GM18519 (cell line): ENCODE data around the gene ATF1.
"Not testable (repeated sequence)": the region's sequence is repeated elsewhere in the genome, so short reads cannot be mapped to it uniquely, and the experiment has no call there.

Experiments
- ATAC-seq: cut with Tn5 transposase; IDR thresholded peaks from one replicate; pipeline ENCODE4 v1.9.1; 2021; ENCODE audit warnings: mild to moderate bottlenecking, moderate library complexity; ENCODE audit not compliant: unreplicated experiment, low FRiP score

ATF1 gene

DNA sequence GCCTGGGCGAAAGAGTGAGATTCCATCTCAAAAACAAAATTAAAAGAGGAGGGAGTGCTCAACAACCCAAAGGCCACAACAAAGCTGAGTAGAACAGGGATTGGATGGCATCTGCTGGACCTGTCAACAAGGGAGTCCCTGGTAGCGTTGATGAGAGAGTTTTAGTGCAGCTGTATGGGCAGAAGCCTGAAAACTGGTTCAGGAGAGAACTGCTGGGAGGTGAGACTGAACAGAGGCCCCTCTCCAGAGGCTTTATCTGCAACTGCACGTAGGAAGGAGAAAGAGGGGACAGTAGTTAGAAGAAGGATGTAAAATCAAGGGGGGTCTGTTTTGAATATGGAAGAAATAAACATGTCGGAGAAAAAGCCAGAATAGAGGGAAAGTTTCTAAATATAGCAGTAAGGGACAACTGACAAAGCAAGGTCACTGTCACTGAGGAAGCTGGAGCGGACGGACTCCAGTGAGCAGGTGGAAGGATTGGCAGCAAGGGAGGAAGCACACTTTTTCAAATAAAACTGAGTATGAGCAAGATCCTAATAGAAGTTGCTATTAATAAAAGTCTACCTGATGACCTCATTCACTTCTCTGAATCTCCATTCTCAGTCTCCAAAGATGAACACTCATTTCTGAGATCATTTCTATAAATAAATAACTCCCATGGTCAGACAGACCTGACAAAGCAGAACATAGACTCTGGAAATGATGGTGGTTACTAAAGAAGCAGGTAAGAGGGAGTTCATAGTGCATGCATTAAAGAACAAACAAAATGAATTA lies 11.8 kb upstream of the ATF1 start:
- no peak for ATAC-seq

DNA sequence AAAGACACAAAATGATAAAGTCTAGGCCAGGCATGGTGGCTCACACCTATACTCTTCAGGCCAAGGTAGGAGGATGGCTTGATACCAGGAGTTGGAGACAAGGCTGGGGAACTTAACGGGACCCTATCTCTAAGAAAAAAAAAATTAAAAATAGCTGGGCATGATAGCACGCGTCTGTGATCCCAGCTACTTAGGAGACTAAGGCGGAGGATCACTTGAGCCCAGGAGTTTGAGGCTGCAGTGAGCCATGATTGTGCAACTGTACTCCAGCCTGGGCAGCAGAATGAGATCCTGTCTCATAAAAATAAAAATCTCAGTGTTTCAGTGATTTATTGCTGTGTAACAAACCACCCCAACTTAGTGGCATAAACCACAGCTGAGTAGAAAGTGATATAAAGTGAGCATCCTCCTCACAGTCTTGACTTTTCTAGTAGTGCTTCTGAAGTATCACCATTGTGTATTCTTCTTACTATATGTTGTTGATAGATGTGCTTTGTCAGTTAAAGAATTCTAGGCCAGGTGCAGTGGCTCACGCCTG lies 10.6 kb upstream of the ATF1 start:
- ATAC-seq: no peak

DNA sequence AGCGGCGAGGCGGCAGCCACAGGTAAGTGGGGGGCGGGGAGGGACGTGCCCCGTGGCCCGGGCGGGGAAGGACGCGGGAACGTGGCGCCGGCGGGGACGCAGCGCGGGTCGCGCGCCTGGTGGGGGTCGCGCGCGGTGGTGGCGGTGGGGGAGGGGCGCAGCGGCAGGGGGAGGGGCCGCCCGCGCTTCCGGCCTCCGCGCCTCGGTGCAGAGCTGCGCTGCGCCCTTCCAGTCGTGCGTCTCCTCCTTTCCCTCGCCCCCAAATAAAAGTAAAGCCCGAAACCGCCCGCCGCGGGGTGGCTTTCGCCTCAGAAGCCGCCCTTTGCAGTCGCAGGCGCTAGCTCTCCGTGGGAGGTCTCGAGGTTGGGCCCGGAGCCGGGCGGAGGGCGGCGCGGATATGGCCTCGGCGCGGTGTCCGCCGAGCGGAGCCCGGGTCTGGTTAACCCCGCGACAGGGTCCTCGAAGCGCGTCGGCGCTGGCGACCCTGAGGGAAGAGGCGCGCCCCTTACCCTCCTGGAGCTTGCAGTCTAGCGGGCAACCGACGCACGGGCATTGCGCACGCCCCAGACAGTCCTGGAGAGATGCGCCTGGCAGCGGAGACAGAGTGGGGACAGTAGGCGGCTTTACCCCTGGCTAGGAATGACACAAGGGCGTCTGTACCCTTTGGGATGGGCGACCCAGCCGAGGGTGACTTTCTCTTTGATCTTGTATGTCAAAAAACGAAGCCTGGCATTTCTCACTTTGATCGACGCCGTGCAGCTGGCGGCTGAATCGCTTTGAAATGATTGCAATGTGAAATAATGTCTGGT lies 589 bp downstream of the ATF1 start:
- no peak for ATAC-seq

DNA sequence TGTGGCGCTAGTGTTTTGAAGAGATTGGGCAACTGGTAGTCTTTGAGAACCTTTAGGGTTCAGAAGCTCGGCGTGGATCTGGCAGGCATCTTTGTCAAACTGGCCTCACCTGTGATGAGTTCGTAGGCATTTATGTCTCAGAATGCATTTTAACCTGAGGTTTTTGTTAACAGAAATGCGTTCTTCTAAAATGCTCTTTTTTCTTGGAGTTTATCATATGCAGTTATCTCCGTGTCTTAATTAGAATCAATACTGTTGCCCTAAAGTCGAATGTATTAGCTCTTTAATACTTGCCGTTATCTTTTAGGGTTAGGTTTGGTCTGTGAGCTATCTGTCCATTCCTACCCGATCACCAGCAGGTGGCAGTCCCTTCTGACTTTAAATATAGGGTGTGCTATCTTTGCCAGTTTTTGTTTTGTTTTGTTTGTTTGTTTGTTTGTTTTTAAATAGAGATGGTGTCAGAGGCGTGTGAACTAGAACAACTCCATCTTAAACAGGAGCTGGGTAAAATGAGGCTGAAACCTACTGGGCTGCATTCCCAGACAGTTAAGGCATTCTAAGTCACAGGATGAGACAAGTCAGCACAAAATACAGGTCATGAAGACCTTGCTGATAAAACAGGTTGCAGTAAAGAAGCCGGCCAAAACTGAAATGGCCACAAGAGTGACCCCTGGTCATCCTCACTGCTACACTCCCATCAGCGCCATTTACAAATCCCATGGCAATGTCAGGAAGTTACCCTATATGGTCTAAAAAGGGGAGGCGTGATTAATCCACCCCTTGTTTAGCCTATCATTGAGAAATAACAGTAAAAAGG lies 1.4 kb downstream of the ATF1 start:
- ATAC-seq: no peak

- ATAC-seq: no peak
Observed at GRCh38 chr12:50768391-50768790, 4.5 kb downstream of the ATF1 start.

DNA sequence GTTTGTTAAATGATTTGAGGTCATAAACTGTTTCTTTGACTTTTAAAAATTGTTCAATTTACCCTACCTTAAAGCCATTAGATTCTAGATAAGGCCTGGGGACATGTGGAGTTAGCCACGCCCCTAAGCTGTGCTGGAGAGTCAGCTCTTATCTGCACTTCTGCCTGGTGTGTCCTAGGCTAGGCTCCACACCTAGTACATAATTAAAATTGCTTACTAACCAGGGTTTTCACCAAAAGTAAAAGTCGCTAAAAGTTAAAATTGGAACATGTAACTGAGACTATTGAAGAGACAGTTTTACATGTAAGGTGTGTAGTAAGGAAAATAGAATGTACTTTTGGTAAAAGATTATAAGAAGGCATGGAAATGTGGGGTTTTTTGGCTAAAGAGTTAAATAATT lies 4.9 kb downstream of the ATF1 start:
- ATAC-seq: not testable (repeated sequence)

GRCh38 chr12:50771409-50771808 lies 7.5 kb downstream of the ATF1 start:
- no peak for ATAC-seq

GRCh38 chr12:50772470-50772869 lies 8.6 kb downstream of the ATF1 start:
- ATAC-seq: no peak

GRCh38 chr12:50772877-50773276 lies 9.0 kb downstream of the ATF1 start:
- no peak for ATAC-seq

DNA sequence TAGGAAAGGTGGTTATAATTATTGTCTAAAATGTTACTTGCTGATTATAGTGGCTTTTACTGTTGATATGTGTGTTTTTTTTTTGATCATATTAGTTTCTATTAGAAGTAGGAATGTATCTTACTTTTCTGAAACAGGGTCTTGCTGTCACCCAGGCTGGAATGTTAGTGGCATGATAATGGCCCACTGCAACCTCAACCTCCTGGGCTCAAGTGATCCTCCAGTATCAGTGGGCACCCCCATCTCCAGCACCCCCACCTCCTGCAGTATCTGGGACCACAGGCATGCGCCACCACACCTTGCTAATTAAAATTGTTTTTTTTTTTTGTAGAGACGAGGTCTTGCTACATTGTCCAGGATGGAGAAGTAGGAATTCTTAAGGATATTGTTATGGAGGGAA lies 11.3 kb downstream of the ATF1 start:
- ATAC-seq: no peak

GRCh38 chr12:50776749-50777728 lies 13.1 kb downstream of the ATF1 start:
- no peak for ATAC-seq

DNA sequence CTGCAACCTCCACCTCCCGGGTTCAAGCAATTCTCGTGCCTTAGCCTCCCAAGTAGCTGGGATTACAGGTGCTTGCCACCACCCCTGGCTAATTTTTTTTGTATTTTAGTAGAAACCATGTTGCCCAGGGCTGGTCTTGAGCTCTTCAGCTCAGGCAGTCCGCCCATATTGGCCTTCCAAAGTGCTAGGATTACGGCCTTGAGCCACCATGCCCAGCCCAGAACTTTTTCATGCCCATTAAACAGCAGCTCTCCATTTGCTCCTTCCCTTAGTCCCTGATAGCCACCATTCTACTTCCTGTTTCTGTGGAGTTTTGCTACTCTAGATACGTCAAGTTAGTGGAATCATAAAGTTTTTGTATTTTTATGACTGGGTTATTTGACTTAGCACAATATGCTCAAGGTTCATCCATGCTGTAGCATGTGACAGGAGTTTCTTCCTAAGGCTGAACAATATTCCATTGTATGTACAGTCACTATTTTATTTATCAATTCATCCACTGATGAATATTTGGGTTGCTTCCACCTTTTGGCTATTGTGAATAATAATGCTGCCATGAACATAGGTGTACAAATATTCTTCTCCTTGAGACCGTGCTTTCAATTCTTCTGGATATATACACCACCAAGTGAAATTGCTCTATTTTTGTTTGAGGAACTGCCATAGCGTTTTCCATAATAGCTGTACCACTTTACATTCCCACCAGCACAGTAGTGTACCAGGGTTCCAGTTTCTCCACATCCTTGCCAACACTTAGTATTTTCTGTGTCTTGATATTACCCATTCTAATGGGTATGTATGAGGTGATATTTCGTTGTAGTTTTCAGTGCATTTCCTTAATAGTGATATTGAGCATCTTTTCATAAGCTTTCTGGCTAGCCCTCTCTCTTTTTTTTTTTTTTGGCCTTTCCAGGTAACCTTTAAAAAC lies 15.0 kb downstream of the ATF1 start:
- ATAC-seq: no peak

DNA sequence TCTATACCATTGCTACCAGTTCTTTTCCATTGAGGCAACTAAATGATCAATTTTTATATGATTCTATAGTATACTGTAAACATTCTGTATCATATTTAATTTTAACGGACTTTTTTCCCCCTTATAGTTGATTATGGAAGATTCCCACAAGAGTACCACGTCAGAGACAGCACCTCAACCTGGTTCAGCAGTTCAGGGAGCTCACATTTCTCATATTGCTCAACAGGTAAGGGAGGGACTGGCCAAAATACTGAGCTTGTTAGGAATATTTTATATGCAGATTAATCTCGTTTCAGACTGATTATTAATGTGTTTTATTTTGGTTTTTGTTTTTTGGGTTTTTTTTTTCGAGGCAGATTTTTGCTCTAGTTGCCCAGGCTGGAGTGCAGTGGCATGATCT lies 16.1 kb downstream of the ATF1 start:
- no peak for ATAC-seq

DNA sequence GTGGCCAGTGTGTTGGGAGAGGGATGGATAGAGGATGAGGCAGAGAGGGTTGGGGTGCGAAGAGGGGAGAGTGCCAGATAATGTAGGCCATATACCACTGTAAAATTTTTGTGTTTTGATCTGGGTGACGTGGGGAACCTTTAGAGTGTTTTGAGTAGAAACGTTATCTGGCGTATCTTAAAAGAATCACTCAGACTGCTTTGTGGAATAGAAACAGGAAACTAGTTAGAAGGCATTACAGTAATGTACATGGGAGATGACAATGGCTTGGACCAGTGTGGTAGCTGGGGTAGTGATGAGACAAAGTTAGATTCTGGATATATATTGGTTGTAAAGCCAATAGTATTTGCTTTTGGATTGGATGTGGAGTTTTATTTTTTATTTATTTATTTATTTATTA lies 20.6 kb downstream of the ATF1 start:
- ATAC-seq: no peak

GRCh38 chr12:50785406-50786001 lies 21.6 kb downstream of the ATF1 start:
- ATAC-seq: no peak

DNA sequence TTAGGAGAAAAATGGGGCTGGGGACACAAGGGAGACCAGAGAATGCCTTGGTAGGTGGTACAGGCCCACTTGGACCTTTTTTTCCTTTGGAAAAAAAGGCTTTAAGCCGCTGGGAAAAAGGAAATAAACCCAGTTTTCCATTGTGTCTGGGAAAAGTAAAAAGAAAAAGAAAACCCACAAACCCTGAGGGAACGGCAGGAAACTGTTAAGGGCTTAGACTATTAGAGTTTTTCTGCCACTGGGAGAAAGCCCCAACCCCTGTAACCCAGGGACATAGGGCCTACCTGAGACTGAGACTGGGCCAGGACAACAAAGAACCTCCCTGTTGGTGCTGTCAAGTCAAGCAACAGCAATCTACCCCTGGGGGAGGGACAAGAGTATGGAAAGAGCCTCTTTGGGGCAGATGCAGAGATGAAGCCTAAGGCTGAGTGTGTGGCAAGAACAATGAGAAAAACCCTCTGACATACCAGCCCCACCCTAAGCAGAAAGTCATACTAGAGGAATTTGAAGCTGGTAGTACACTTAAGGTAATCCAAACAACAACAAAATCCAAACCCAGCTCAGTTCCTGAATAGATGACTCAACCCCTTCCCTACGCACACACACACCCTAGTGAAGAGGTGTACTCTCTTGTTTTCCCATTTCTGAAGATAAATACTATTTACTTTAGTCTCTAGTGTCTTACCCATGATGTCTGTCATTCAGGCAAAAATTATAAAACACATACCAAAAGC lies 22.8 kb downstream of the ATF1 start:
- no peak for ATAC-seq

- no peak for ATAC-seq
Observed at GRCh38 chr12:50787618-50788017, 23.7 kb downstream of the ATF1 start.

- no peak for ATAC-seq
Observed at GRCh38 chr12:50788561-50788960, 24.7 kb downstream of the ATF1 start.
